NCI-H526 (cell line): Measurements from ENCODE around the gene TFRC.
"Not testable (repeated sequence)": the region's sequence is repeated elsewhere in the genome, so short reads cannot be mapped to it uniquely, and the experiment has no call there.

Source experiments
- DNase-seq, 2 experiments: peaks; one replicate each; lab custom pipeline; 2025; lab: John Stamatoyannopoulos, UW

Gene TFRC

GRCh38 chr3:196004359-196005052, 77.4 kb downstream of the TFRC start:
- not testable (repeated sequence) for DNase-seq

GRCh38 chr3:196003611-196004010, 78.3 kb downstream of the TFRC start:
- no peak for DNase-seq

- DNase-seq: not testable (repeated sequence)
Measured at GRCh38 chr3:196002721-196003120, 79.2 kb downstream of the TFRC start.

- not testable (repeated sequence) for DNase-seq
Measured at GRCh38 chr3:196001240-196001639, 80.7 kb downstream of the TFRC start.

- not testable (repeated sequence) for DNase-seq
Measured at GRCh38 chr3:196000360-196000950, 81.4 kb downstream of the TFRC start.

- DNase-seq: no peak
Measured at GRCh38 chr3:195999896-196000295, 82.0 kb downstream of the TFRC start.
